GM21619 (cell line): ENCODE results near the gene CLCN2.
"Not testable (repeated sequence)": the region's sequence is repeated elsewhere in the genome, so short reads cannot be mapped to it uniquely, and the experiment has no call there.

Experiments used
- ATAC-seq: cut with Tn5 transposase; IDR thresholded peaks from one replicate; pipeline ENCODE4 v1.9.1; 2021; ENCODE audit not compliant: unreplicated experiment

CLCN2 gene

DNA sequence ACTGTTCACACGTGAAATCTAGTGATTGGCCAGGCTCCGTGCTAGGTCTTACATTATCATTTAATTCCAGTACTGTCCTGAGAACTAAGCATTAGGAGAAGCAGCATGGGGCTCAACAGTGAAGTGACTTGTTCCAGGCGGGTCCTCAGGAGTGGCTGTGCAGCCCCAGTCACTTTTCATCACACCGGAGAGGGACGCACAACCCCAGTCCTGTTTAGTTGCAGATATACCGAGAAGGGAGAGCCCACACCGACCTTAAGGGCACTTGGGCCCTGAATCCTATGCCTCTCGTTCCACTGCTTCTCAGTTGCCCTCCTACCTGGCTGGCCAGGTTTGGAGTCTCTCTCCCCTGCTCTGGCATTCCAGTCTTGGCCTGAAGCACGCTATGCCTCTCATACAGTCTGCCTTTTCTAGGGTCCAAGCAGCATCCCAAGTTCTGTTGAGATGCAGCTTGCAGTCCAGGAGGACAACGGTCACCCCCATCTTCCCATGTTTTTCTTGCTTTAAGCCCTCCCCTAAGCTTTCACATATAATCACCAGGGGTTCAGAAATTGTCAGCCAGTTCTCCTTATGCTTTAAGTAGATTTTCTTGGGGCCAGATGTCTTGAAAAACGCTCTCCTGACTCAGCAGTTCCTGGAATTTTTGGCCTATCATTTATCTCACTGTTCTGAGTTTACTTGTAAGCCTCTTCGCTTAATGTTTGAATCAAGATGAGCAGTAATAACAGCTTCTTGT lies 13.9 kb downstream of the CLCN2 start:
- ATAC-seq = no peak

DNA sequence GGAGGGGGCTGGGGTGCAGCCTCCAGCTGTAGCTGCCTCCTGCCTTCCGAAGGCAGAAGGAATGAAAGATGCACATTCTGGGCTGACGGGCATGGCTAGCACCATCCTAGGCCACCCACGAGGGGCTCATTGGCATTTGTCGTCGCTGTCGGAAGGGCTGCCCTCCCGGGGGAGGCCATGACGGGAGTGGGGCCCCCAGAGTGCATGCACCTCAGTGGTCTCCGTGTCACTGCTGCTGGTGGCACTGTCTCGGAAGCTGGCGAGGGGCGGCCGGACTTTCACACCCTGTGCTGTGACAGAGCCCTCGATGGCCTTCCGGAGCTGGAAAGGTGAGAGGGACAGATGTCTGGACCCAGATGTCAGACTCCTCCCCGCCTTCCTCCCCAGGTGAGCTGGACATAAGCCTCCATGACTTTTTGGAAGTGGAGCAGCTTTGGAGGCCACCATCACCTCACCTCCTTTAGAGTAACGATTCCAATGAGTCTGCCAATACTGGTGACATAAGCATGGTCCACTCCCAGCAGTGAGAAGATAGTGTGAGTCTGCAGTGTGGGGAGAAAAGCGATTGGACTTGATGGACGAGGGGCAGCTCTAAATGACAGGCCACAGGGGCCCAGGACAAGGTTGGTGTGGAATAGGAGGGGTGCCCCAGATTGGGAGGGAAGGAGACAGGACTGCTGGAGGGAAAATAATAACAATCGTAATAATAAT lies 14.8 kb downstream of the CLCN2 start:
- no peak for ATAC-seq

GRCh38 chr3:184345317-184346144 lies 15.9 kb downstream of the CLCN2 start:
- peak; percentile 57 for ATAC-seq

DNA sequence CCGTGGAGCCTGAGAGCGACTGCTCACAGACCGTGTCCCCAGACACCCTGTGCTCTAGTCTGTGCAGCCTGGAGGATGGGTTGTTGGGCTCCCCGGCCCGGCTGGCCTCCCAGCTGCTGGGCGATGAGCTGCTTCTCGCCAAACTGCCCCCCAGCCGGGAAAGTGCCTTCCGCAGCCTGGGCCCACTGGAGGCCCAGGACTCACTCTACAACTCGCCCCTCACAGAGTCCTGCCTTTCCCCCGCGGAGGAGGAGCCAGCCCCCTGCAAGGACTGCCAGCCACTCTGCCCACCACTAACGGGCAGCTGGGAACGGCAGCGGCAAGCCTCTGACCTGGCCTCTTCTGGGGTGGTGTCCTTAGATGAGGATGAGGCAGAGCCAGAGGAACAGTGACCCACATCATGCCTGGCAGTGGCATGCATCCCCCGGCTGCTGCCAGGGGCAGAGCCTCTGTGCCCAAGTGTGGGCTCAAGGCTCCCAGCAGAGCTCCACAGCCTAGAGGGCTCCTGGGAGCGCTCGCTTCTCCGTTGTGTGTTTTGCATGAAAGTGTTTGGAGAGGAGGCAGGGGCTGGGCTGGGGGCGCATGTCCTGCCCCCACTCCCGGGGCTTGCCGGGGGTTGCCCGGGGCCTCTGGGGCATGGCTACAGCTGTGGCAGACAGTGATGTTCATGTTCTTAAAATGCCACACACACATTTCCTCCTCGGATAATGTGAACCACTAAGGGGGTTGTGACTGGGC lies 16.7 kb downstream of the CLCN2 start:
- no peak for ATAC-seq

GRCh38 chr3:184343200-184343876 lies 18.1 kb downstream of the CLCN2 start:
- no peak for ATAC-seq

- no peak for ATAC-seq
Observed at GRCh38 chr3:184341925-184342324, 19.5 kb downstream of the CLCN2 start.

DNA sequence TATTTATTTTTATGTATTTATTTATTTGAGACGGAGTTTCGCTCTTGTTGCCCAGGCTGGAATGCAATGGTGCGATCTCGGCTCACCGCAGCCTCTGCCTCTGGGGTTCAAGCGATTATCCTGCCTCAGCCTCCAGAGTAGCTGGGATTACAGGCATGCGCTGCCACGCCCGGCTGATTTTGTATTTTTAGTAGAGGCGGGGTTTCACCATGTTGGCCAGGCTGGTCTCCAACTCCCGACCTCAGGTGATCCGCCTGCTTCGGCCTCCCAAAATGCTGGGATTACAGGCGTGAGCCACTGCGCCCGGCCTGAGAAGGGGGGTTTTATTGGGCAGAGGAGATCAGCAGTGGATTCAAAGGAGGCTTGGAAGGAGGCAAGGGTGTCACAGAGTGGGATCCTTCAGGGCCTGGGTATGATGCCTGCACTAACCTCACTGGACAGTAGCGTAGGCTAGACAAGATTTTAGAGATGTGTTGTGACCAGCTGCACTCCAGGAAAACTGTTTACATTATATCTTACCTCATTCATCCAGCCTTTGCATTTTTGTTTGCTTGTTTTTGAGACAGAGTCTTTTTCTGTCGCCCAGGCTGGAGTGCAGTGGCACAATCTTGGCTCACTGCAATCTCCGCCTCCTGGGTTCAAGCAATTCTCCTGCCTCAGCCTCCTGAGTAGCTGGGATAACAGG lies 21.8 kb downstream of the CLCN2 start:
- ATAC-seq = not testable (repeated sequence)

- ATAC-seq = no peak
Observed at GRCh38 chr3:184339001-184339400, 22.4 kb downstream of the CLCN2 start.

GRCh38 chr3:184338511-184338945 lies 22.9 kb downstream of the CLCN2 start:
- no peak for ATAC-seq

DNA sequence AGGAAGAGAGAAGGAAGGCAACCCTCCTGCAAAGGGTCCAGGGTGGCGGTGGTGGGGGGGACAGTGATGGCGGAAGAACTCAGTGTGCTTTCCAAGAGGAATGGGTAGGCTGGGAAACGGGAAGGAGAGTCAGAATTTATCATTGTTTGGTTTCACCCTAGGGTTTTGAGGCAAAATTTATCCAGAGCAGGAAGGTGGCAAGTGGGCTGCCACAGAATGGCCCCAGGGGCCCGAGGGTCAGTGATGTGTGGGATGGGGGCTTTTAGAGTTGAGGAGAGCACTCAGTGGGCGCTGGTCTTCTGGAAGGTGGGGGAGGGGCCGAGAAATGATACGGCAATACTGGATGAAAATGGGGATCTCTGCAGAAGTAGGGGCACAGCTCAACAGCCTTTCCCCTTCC lies 23.4 kb downstream of the CLCN2 start:
- ATAC-seq = no peak

GRCh38 chr3:184337399-184337714 lies 24.0 kb downstream of the CLCN2 start, which contains the start of gene FAM131A:
Gene FAM131A, plus strand, starts transcription at chr3:184337600. Its CDS starts 31 bp downstream, at chr3:184337631.
- no peak for ATAC-seq

GRCh38 chr3:184336547-184337398 lies 24.6 kb downstream of the CLCN2 start:
- no peak for ATAC-seq

GRCh38 chr3:184335661-184336546 lies 25.5 kb downstream of the CLCN2 start:
- peak; percentile 78 for ATAC-seq

GRCh38 chr3:184335291-184335660 lies 26.1 kb downstream of the CLCN2 start:
- ATAC-seq = no peak

GRCh38 chr3:184334470-184335158 lies 26.8 kb downstream of the CLCN2 start:
- ATAC-seq = no peak

DNA sequence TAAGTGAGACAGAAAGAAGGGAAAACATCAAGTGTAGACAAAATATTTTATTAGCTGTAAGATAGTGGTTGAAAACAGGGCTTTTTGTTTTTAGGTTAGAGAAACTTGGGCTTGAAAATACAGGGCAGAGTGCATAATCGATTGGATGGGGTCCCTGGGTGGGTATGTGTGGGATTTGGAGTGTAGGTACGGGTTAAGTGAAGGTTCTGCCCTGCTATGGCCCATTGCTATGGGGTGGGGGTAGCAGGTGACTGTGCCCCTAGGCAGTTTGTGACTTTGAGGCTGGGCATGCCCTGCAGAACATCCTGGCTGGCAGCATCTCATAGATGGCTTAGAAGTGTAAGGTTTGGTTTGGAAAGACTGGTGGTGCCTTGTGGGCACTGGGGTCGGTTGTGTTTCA lies 27.7 kb downstream of the CLCN2 start:
- no peak for ATAC-seq

DNA sequence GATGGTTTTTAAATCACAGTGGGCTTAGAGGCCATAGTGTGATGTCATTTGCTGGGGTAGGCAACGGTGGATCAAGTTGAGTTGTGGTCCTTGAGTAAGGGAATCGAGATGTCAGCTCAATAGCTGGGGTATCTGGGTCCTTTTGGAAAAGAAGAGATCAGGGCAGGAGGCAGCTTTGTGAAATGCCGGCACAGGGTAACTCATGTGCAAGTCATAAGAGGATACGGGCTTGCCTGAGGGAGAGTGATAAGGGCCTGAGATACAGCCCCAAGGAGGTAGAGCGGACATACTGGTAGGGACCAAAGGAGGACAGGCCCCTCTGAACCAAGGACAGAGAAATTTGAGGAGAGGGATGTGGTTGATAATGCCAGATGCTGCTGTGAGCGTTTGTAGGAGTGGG lies 28.2 kb downstream of the CLCN2 start:
- no peak for ATAC-seq
